ENCODE measurements around the gene TMEM150C. TPM values are rescaled to one million over a fixed set of nuclear protein-coding genes. Genes with fewer than 3 reads are reported as not detected.
"Not testable (repeated sequence)": the region's sequence is repeated elsewhere in the genome, so short reads cannot be mapped to it uniquely, and the experiment has no call there.

TMEM150C gene
- total RNA-seq, 1 experiment from 2014 or later, result 0.07 TPM

- DNase-seq (ENCODE audit: extremely low read depth, low read depth), result no peak
Measured at GRCh38 chr4:82480771-82481505, 80.8 kb downstream of the TMEM150C start.

GRCh38 chr4:82479562-82479961 is 82.2 kb downstream of the TMEM150C start:
- DNase-seq (ENCODE audit: extremely low read depth, low read depth), result no peak

- DNase-seq (ENCODE audit: extremely low read depth, low read depth), result not testable (repeated sequence)
Measured at GRCh38 chr4:82477469-82477868, 84.3 kb downstream of the TMEM150C start.

- not testable (repeated sequence) for DNase-seq (ENCODE audit: extremely low read depth, low read depth)
Measured at GRCh38 chr4:82475931-82476330, 85.9 kb downstream of the TMEM150C start.

GRCh38 chr4:82473621-82474164 is 88.1 kb downstream of the TMEM150C start:
- no peak for DNase-seq (ENCODE audit: extremely low read depth, low read depth)

- not testable (repeated sequence) for DNase-seq (ENCODE audit: extremely low read depth, low read depth)
Measured at GRCh38 chr4:82473080-82473479, 88.7 kb downstream of the TMEM150C start.

- no peak for DNase-seq (ENCODE audit: extremely low read depth, low read depth)
Measured at GRCh38 chr4:82469791-82470345, 91.9 kb downstream of the TMEM150C start.

- no peak for DNase-seq (ENCODE audit: extremely low read depth, low read depth)
Measured at GRCh38 chr4:82467471-82467870, 94.3 kb downstream of the TMEM150C start.

GRCh38 chr4:82463221-82463620 is 98.6 kb downstream of the TMEM150C start:
- DNase-seq (ENCODE audit: extremely low read depth, low read depth), result no peak

GRCh38 chr4:82462415-82462831 is 99.4 kb downstream of the TMEM150C start:
- DNase-seq (ENCODE audit: extremely low read depth, low read depth), result peak; percentile 77

GRCh38 chr4:82461710-82462109 is 100.1 kb downstream of the TMEM150C start:
- DNase-seq (ENCODE audit: extremely low read depth, low read depth), result no peak

- no peak for DNase-seq (ENCODE audit: extremely low read depth, low read depth)
Measured at GRCh38 chr4:82458729-82459128, 103.1 kb downstream of the TMEM150C start.

- no peak for DNase-seq (ENCODE audit: extremely low read depth, low read depth)
Measured at GRCh38 chr4:82457266-82457665, 104.5 kb downstream of the TMEM150C start.

GRCh38 chr4:82452026-82452425 is 109.8 kb downstream of the TMEM150C start:
- DNase-seq (ENCODE audit: extremely low read depth, low read depth), result no peak

GRCh38 chr4:82450966-82451755 is 110.6 kb downstream of the TMEM150C start:
- DNase-seq (ENCODE audit: extremely low read depth, low read depth), result no peak

GRCh38 chr4:82447886-82448285 is 113.9 kb downstream of the TMEM150C start:
- DNase-seq (ENCODE audit: extremely low read depth, low read depth), result no peak

- DNase-seq (ENCODE audit: extremely low read depth, low read depth), result no peak
Measured at GRCh38 chr4:82439088-82439487, 122.7 kb downstream of the TMEM150C start.

GRCh38 chr4:82437285-82438005 is 124.3 kb downstream of the TMEM150C start:
- DNase-seq (ENCODE audit: extremely low read depth, low read depth), result no peak

- DNase-seq (ENCODE audit: extremely low read depth, low read depth), result no peak
Measured at GRCh38 chr4:82436780-82437179, 125.0 kb downstream of the TMEM150C start.

- no peak for DNase-seq (ENCODE audit: extremely low read depth, low read depth)
Measured at GRCh38 chr4:82436130-82436529, 125.7 kb downstream of the TMEM150C start.

GRCh38 chr4:82434949-82435348 is 126.8 kb downstream of the TMEM150C start:
- DNase-seq (ENCODE audit: extremely low read depth, low read depth), result no peak
